Activated T-helper 17 cell treated with anti-CD3 and anti-CD28 coated beads, Interleukin-2, amount 50 U/mL, for 72 hours (primary cell): ENCODE results near the gene TBC1D24. TPM values are rescaled to one million over a fixed set of nuclear protein-coding genes. Genes with fewer than 3 reads are reported as not detected.
"Not testable (repeated sequence)": the region's sequence is repeated elsewhere in the genome, so short reads cannot be mapped to it uniquely, and the experiment has no call there.

ENCODE experiments used
- ATAC-seq: fragments of 150-1000 bp; cut with Tn5 transposase; replicated peaks from 2 replicates; pipeline ENCODE4 v1.10.0; 2021; ENCODE audit warnings: mild to moderate bottlenecking, moderate library complexity
- H3K27ac Mint-ChIP-seq: one replicate; pipeline ENCODE4 v1.8.0; 2022; ENCODE audit warnings: mixed read lengths
- H3K27me3 Mint-ChIP-seq: one replicate; pipeline ENCODE4 v1.8.0; 2022; ENCODE audit warnings: mixed read lengths
- H3K36me3 Mint-ChIP-seq: one replicate; pipeline ENCODE4 v1.8.0; 2022; ENCODE audit warnings: low read depth, mild to moderate bottlenecking, mixed read lengths
- H3K4me1 Mint-ChIP-seq: one replicate; pipeline ENCODE4 v1.8.0; 2022; ENCODE audit warnings: mixed read lengths
- H3K4me3 Mint-ChIP-seq: one replicate; pipeline ENCODE4 v1.8.0; 2022; ENCODE audit warnings: mild to moderate bottlenecking, mixed read lengths
- H3K9me3 Mint-ChIP-seq: one replicate; pipeline ENCODE4 v1.8.0; 2022; ENCODE audit warnings: mixed read lengths
- total RNA-seq, 2 donors: library from RNA; stranded (reverse); gene quantifications; one replicate each; pipeline ENCODE4 v1.2.3, GENCODE V29; 2022

Gene TBC1D24
- total RNA-seq, 2 donors from 2014 or later = 10.8 to 16.1 TPM

- Mint-ChIP-seq H3K9me3 (no peaks in the 10 kb centered on the region), H3K27ac (no peak overlapping the region), H3K36me3 (peaks cover 25% of the 10 kb centered on the region), H3K4me1 (peaks cover 8% of the 10 kb centered on the region), H3K27me3 (no peaks in the 10 kb centered on the region), H3K4me3 (no peak overlapping the region)
- no peak for ATAC-seq
These were observed 54.4 kb downstream of the TBC1D24 start for GRCh38 chr16:2529061-2529931.

GRCh38 chr16:2529961-2530628, 55.2 kb downstream of the TBC1D24 start:
- Mint-ChIP-seq H3K9me3 (no peaks in the 10 kb centered on the region), H3K4me3 (peak overlapping the region; percentile 19), H3K4me1 (peaks cover 8% of the 10 kb centered on the region), H3K36me3 (peaks cover 17% of the 10 kb centered on the region), H3K27ac (no peak overlapping the region), H3K27me3 (no peaks in the 10 kb centered on the region)
- no peak for ATAC-seq

- no peak for ATAC-seq
- H3K4me3 Mint-ChIP-seq = peak overlapping the region; percentile 94
- no peaks in the 10 kb centered on the region for H3K9me3 Mint-ChIP-seq
- H3K36me3 Mint-ChIP-seq = peaks cover 13% of the 10 kb centered on the region
- peaks cover 8% of the 10 kb centered on the region for H3K4me1 Mint-ChIP-seq
- H3K27me3 Mint-ChIP-seq = no peaks in the 10 kb centered on the region
- peak overlapping the region; percentile 95 for H3K27ac Mint-ChIP-seq
These were observed 55.8 kb downstream of the TBC1D24 start for GRCh38 chr16:2530629-2531318.

GRCh38 chr16:2531371-2531695, 56.4 kb downstream of the TBC1D24 start, which contains the start of gene CEMP1:
Gene CEMP1 (minus strand): TSS chr16:2531408. CDS start chr16:2531073, 335 bp downstream.
- peak; percentile 2 for ATAC-seq
- Mint-ChIP-seq H3K27ac (peak within 1 kb of the TSS; percentile 95), H3K4me3 (peak within 1 kb of the TSS; percentile 94), H3K4me1 (peaks cover 8% of the 10 kb centered on the region), H3K36me3 (peaks cover 7% of the 10 kb centered on the region), H3K9me3 (no peaks in the 10 kb centered on the region), H3K27me3 (no peaks in the 10 kb centered on the region)

GRCh38 chr16:2531696-2532493, 57.0 kb downstream of the TBC1D24 start:
- Mint-ChIP-seq H3K4me3 (peak overlapping the region; percentile 94), H3K27me3 (no peaks in the 10 kb centered on the region), H3K4me1 (peaks cover 8% of the 10 kb centered on the region), H3K27ac (peak overlapping the region; percentile 95), H3K36me3 (peaks cover 5% of the 10 kb centered on the region), H3K9me3 (no peaks in the 10 kb centered on the region)
- peak; percentile 95 for ATAC-seq

GRCh38 chr16:2532494-2533141, 57.7 kb downstream of the TBC1D24 start:
- ATAC-seq = peak; percentile 25
- no peaks in the 10 kb centered on the region for H3K27me3 Mint-ChIP-seq
- H3K9me3 Mint-ChIP-seq = no peaks in the 10 kb centered on the region
- peak overlapping the region; percentile 95 for H3K27ac Mint-ChIP-seq
- peak overlapping the region; percentile 94 for H3K4me3 Mint-ChIP-seq
- H3K4me1 Mint-ChIP-seq = peaks cover 8% of the 10 kb centered on the region
- no peaks in the 10 kb centered on the region for H3K36me3 Mint-ChIP-seq

GRCh38 chr16:2533142-2533755, 58.3 kb downstream of the TBC1D24 start:
- H3K27me3 Mint-ChIP-seq, H3K36me3 Mint-ChIP-seq, H3K4me1 Mint-ChIP-seq, ATAC-seq, H3K9me3 Mint-ChIP-seq: not testable (repeated sequence)
- H3K27ac Mint-ChIP-seq = peak overlapping the region; percentile 95
- H3K4me3 Mint-ChIP-seq = peak overlapping the region; percentile 94

- ATAC-seq = no peak
- Mint-ChIP-seq H3K36me3 (peaks cover 5% of the 10 kb centered on the region), H3K4me1 (peaks cover 13% of the 10 kb centered on the region), H3K27me3 (no peaks in the 10 kb centered on the region), H3K9me3 (no peaks in the 10 kb centered on the region), H3K27ac (peak overlapping the region; percentile 69), H3K4me3 (peak overlapping the region; percentile 94)
These were observed 59.0 kb downstream of the TBC1D24 start for GRCh38 chr16:2533912-2534311.

GRCh38 chr16:2534335-2534734, 59.4 kb downstream of the TBC1D24 start:
- H3K4me1 Mint-ChIP-seq = peaks cover 16% of the 10 kb centered on the region
- H3K9me3 Mint-ChIP-seq, H3K36me3 Mint-ChIP-seq, H3K27me3 Mint-ChIP-seq, ATAC-seq: not testable (repeated sequence)
- H3K27ac Mint-ChIP-seq = peak overlapping the region; percentile 69
- H3K4me3 Mint-ChIP-seq = peak overlapping the region; percentile 94

GRCh38 chr16:2535625-2536013, 60.7 kb downstream of the TBC1D24 start:
- Mint-ChIP-seq H3K27ac (no peak overlapping the region), H3K9me3 (no peaks in the 10 kb centered on the region), H3K4me3 (no peak overlapping the region), H3K4me1 (peaks cover 20% of the 10 kb centered on the region), H3K27me3 (no peaks in the 10 kb centered on the region), H3K36me3 (peaks cover 22% of the 10 kb centered on the region)
- no peak for ATAC-seq

- Mint-ChIP-seq H3K27me3 (no peaks in the 10 kb centered on the region), H3K27ac (peak within 1 kb of the TSS; percentile 84), H3K36me3 (peaks cover 35% of the 10 kb centered on the region), H3K4me3 (peak within 1 kb of the TSS; percentile 89), H3K4me1 (peaks cover 23% of the 10 kb centered on the region), H3K9me3 (no peaks in the 10 kb centered on the region)
- ATAC-seq = peak; percentile 90
These were observed 62.8 kb downstream of the TBC1D24 start, which contains the start of gene PDPK1 for GRCh38 chr16:2537451-2538379. Gene PDPK1 (plus strand): TSS chr16:2538021. CDS start chr16:2538113, 92 bp downstream.

- Mint-ChIP-seq H3K4me3 (peak overlapping the region; percentile 89), H3K36me3 (peaks cover 38% of the 10 kb centered on the region), H3K4me1 (peaks cover 20% of the 10 kb centered on the region), H3K27ac (peak overlapping the region; percentile 84)
- ATAC-seq, H3K27me3 Mint-ChIP-seq, H3K9me3 Mint-ChIP-seq: not testable (repeated sequence)
These were observed 64.4 kb downstream of the TBC1D24 start for GRCh38 chr16:2539192-2539844.
